ENCODE results near the gene NEURL3. TPM values are rescaled to one million over a fixed set of nuclear protein-coding genes. Genes with fewer than 3 reads are reported as not detected.

The NEURL3 gene
- total RNA-seq, 4 donors from 2014 or later, result not detected

- Histone ChIP-seq H3K9me3 (no peaks in the 10 kb centered on the region), H3K4me3 (peak overlapping the region in 2 of 4 donors; percentile 18 to 49), H3K36me3 (no peaks in the 10 kb centered on the region), H3K4me1 (peaks cover 0 to 8% (median 4%) of the 10 kb centered on the region in 3 donors), H3K27ac (no peak overlapping the region), H3K27me3 (peaks cover 0 to 12% (median 0%) of the 10 kb centered on the region in 4 donors)
- DNase-seq, result no peak
- TF ChIP-seq CTCF (IDR thresholded peaks at IDR 0.05), result peak; percentile 20 to 46 (median 37)
- TF ChIP-seq POLR2A (IDR thresholded peaks at IDR 0.05), result no peak
- intact Hi-C loops (cut with DNase I), result no loop called here
- WGBS, 2 donors, result 14 to 20% methylated on average over 1 to 14 of the region's 25 CpGs
Measured at GRCh38 chr2:96470636-96471035, 34.5 kb downstream of the NEURL3 start.

GRCh38 chr2:96470109-96470508 lies 35.0 kb downstream of the NEURL3 start:
- DNase-seq, result no peak
- Histone ChIP-seq H3K4me3 (no peak overlapping the region), H3K27ac (no peak overlapping the region), H3K4me1 (peaks cover 0 to 8% (median 4%) of the 10 kb centered on the region in 3 donors), H3K9me3 (no peaks in the 10 kb centered on the region), H3K36me3 (no peaks in the 10 kb centered on the region), H3K27me3 (peaks cover 0 to 12% (median 0%) of the 10 kb centered on the region in 4 donors)
- intact Hi-C loops (cut with DNase I), result no loop called here
- TF ChIP-seq CTCF (IDR thresholded peaks at IDR 0.05) (no peak), POLR2A (IDR thresholded peaks at IDR 0.05) (no peak)
- 76 to 79% methylated on average over 8 of the region's 8 CpGs for WGBS, 2 donors

GRCh38 chr2:96468904-96469303 lies 36.3 kb downstream of the NEURL3 start:
- TF ChIP-seq POLR2A (IDR thresholded peaks at IDR 0.05) (no peak), CTCF (IDR thresholded peaks at IDR 0.05) (no peak)
- Histone ChIP-seq H3K27ac (no peak overlapping the region), H3K4me1 (peaks cover 0 to 8% (median 4%) of the 10 kb centered on the region in 3 donors), H3K36me3 (no peaks in the 10 kb centered on the region), H3K9me3 (no peaks in the 10 kb centered on the region), H3K27me3 (peaks cover 0 to 12% (median 0%) of the 10 kb centered on the region in 4 donors), H3K4me3 (no peak overlapping the region)
- WGBS, 2 donors, result 66 to 68% methylated on average over 6 of the region's 6 CpGs
- intact Hi-C loops (cut with DNase I), result no loop called here
- DNase-seq, result no peak

GRCh38 chr2:96464651-96465050 lies 40.5 kb downstream of the NEURL3 start:
- H3K9me3 ChIP-seq, result no peaks in the 10 kb centered on the region
- H3K4me3 ChIP-seq, result no peak overlapping the region
- intact Hi-C loops (cut with DNase I), result no loop called here
- H3K4me1 ChIP-seq, result no peaks in the 10 kb centered on the region
- no peaks in the 10 kb centered on the region for H3K27me3 ChIP-seq
- WGBS, 2 donors, result 70 to 93% methylated on average over 2 of the region's 2 CpGs
- no peak for DNase-seq
- H3K36me3 ChIP-seq, result no peaks in the 10 kb centered on the region
- TF ChIP-seq CTCF (IDR thresholded peaks at IDR 0.05) (no peak), POLR2A (IDR thresholded peaks at IDR 0.05) (no peak)
- H3K27ac ChIP-seq, result no peak overlapping the region

GRCh38 chr2:96464061-96464460 lies 41.1 kb downstream of the NEURL3 start:
- H3K27ac ChIP-seq, result no peak overlapping the region
- intact Hi-C loops (cut with DNase I), result no loop called here
- H3K4me3 ChIP-seq, result no peak overlapping the region
- H3K9me3 ChIP-seq, result peaks cover 0 to 4% (median 0%) of the 10 kb centered on the region in 3 donors
- no peaks in the 10 kb centered on the region for H3K36me3 ChIP-seq
- no peaks in the 10 kb centered on the region for H3K27me3 ChIP-seq
- H3K4me1 ChIP-seq, result no peaks in the 10 kb centered on the region
- no peak for DNase-seq
- 69 to 78% methylated on average over 3 of the region's 3 CpGs for WGBS, 2 donors
- TF ChIP-seq CTCF (IDR thresholded peaks at IDR 0.05) (no peak), POLR2A (IDR thresholded peaks at IDR 0.05) (no peak)

Data from esophagus squamous epithelium (tissue), 5 donors.